Endodermal cell (in vitro differentiated cells): ENCODE results near the gene SLC35D1. TPM values are rescaled to one million over a fixed set of nuclear protein-coding genes. Genes with fewer than 3 reads are reported as not detected.

Experiments used
- DNase-seq: peaks from one replicate; pipeline ENCODE4 v3.0.0-alpha.2; 2017
- H3K27ac ChIP-seq: 2 replicates; pipeline ENCODE4 v1.5.1; 2013; ENCODE audit warnings: mild to moderate bottlenecking, low read depth, low read length, moderate library complexity
- H3K27me3 ChIP-seq: 2 replicates; pipeline ENCODE4 v1.6.1; 2013; ENCODE audit warnings: mild to moderate bottlenecking, low read length, moderate library complexity; ENCODE audit not compliant: insufficient read depth, control insufficient read depth, poor library complexity, severe bottlenecking
- H3K36me3 ChIP-seq: 2 replicates; pipeline ENCODE4 v1.7.0; 2013; ENCODE audit warnings: mild to moderate bottlenecking, low read length, moderate library complexity; ENCODE audit not compliant: control insufficient read depth, insufficient read depth
- H3K4me1 ChIP-seq: one replicate; pipeline ENCODE4 v1.7.0; 2013; ENCODE audit warnings: low read length; ENCODE audit not compliant: control insufficient read depth, insufficient read depth
- H3K4me3 ChIP-seq: 2 replicates; pipeline ENCODE4 v1.5.1; 2013; ENCODE audit warnings: mild to moderate bottlenecking, low read length, moderate library complexity
- H3K9ac ChIP-seq: 2 replicates; pipeline ENCODE4 v1.6.1; 2013; ENCODE audit warnings: mild to moderate bottlenecking, low read length, moderate library complexity; ENCODE audit not compliant: poor library complexity, severe bottlenecking; ENCODE audit errors: extremely low read depth
- H3K9me3 ChIP-seq: 2 replicates; pipeline ENCODE4 v1.6.1; 2013; ENCODE audit warnings: mild to moderate bottlenecking, low read length, moderate library complexity; ENCODE audit not compliant: control insufficient read depth
- H3K27ac Mint-ChIP-seq: 2 replicates; pipeline ENCODE4 v1.8.0; 2020; ENCODE audit warnings: mixed read lengths
- H3K27me3 Mint-ChIP-seq: 2 replicates; pipeline ENCODE4 v1.8.0; 2021; ENCODE audit warnings: mild to moderate bottlenecking, mixed read lengths; ENCODE audit not compliant: insufficient read depth
- H3K36me3 Mint-ChIP-seq: 2 replicates; pipeline ENCODE4 v1.8.0; 2020; ENCODE audit warnings: low read depth, mixed read lengths
- H3K4me1 Mint-ChIP-seq: 2 replicates; pipeline ENCODE4 v1.8.0; 2020; ENCODE audit warnings: mixed read lengths
- H3K4me3 Mint-ChIP-seq: 2 replicates; pipeline ENCODE4 v1.8.0; 2020; ENCODE audit warnings: mild to moderate bottlenecking, moderate library complexity, mixed read lengths
- H3K9me3 Mint-ChIP-seq: 2 replicates; pipeline ENCODE4 v1.8.0; 2020; ENCODE audit warnings: mild to moderate bottlenecking, mixed read lengths
- CTCF ChIP-seq: fragments of 200-600 bp; sonication (generic); conservative IDR thresholded peaks from 2 replicates; pipeline ENCODE4 v1.5.0; 2021; ENCODE audit warnings: antibody characterized with exemption, mild to moderate bottlenecking
- WGBS, 2 experiments: methylation state at CpG; one replicate each; pipeline versions ENCODE4 v1.1.5 to v1.1.7; 2013; ENCODE audit warnings: missing lambda C conversion rate in 2 of 2, mixed read lengths in 1 of 2; ENCODE audit not compliant: insufficient coverage in 1 of 2, insufficient read length in 1 of 2; 5-methylcytosine and 5-hydroxymethylcytosine counted together
- total RNA-seq, 2 donors: library from RNA; stranded (reverse); fragmentation: NEBNext Ultra II Directional in 1 of 2; extraction: Animal tissue kit (Norgen Biotek cat#: 25700) in 1 of 2; gene quantifications; 2 replicates in 1 of 2; 3 replicates in 1 of 2; pipeline ENCODE4 v1.2.1, GENCODE V29; 2021

The SLC35D1 gene
- total RNA-seq, 2 donors from 2014 or later: 5.5 to 5.9 TPM

GRCh38 chr1:67019600-67020136, 34.3 kb downstream of the SLC35D1 start:
- H3K4me1 Mint-ChIP-seq: peaks cover 33% of the 10 kb centered on the region
- WGBS, 2 experiments: 29% methylated on average over 1 of the region's 1 CpG; no CpG with 5 or more reads in 1 of the 2 experiments
- Histone ChIP-seq H3K4me3 (no peak overlapping the region), H3K9me3 (no peaks in the 10 kb centered on the region), H3K4me1 (no peaks in the 10 kb centered on the region), H3K27ac (no peak overlapping the region), H3K36me3 (peaks cover 24% of the 10 kb centered on the region), H3K27me3 (no peaks in the 10 kb centered on the region), H3K9ac (no peak overlapping the region)
- peak overlapping the region; percentile 65 for H3K27ac Mint-ChIP-seq
- no peak for DNase-seq
- H3K9me3 Mint-ChIP-seq: no peaks in the 10 kb centered on the region
- H3K36me3 Mint-ChIP-seq: peaks cover 11% of the 10 kb centered on the region
- H3K27me3 Mint-ChIP-seq: no peaks in the 10 kb centered on the region
- no peak overlapping the region for H3K4me3 Mint-ChIP-seq
- TF ChIP-seq CTCF: no peak

- H3K4me1 ChIP-seq: no peaks in the 10 kb centered on the region
- DNase-seq: no peak
- H3K27ac ChIP-seq: no peak overlapping the region
- no peak overlapping the region for H3K9ac ChIP-seq
- TF ChIP-seq CTCF: no peak
- Mint-ChIP-seq H3K27ac (no peak overlapping the region), H3K4me3 (no peak overlapping the region), H3K27me3 (no peaks in the 10 kb centered on the region), H3K4me1 (peaks cover 33% of the 10 kb centered on the region), H3K9me3 (no peaks in the 10 kb centered on the region), H3K36me3 (peaks cover 11% of the 10 kb centered on the region)
- WGBS, 2 experiments: 93 to 98% methylated on average over 4 of the region's 4 CpGs
- H3K36me3 ChIP-seq: peaks cover 24% of the 10 kb centered on the region
- H3K27me3 ChIP-seq: no peaks in the 10 kb centered on the region
- no peaks in the 10 kb centered on the region for H3K9me3 ChIP-seq
- H3K4me3 ChIP-seq: no peak overlapping the region
Measured at GRCh38 chr1:67019121-67019520, 34.8 kb downstream of the SLC35D1 start.

- 85 to 100% methylated on average over 1 to 2 of the region's 2 CpGs for WGBS, 2 experiments
- Mint-ChIP-seq H3K9me3 (no peaks in the 10 kb centered on the region), H3K27ac (no peak overlapping the region), H3K36me3 (peaks cover 11% of the 10 kb centered on the region), H3K27me3 (no peaks in the 10 kb centered on the region), H3K4me1 (peaks cover 33% of the 10 kb centered on the region), H3K4me3 (no peak overlapping the region)
- no peak for DNase-seq
- no peaks in the 10 kb centered on the region for H3K9me3 ChIP-seq
- no peak overlapping the region for H3K4me3 ChIP-seq
- peaks cover 25% of the 10 kb centered on the region for H3K36me3 ChIP-seq
- TF ChIP-seq CTCF: no peak
- H3K27ac ChIP-seq: no peak overlapping the region
- H3K4me1 ChIP-seq: no peaks in the 10 kb centered on the region
- H3K9ac ChIP-seq: no peak overlapping the region
- no peaks in the 10 kb centered on the region for H3K27me3 ChIP-seq
Measured at GRCh38 chr1:67018574-67018973, 35.4 kb downstream of the SLC35D1 start.
